HepG2 (cell line): ENCODE data around the gene TSPAN8. TPM values are rescaled to one million over a fixed set of nuclear protein-coding genes. Genes with fewer than 3 reads are reported as not detected.

Experiments used
- ATAC-seq: fragments of 200-7000 bp; cut with Tn5 transposase; 3 replicates; pipeline ENCODE4 v1.9.1; 2020; ENCODE audit warnings: mild to moderate bottlenecking, moderate library complexity
- BruUV-seq: library from RNA; stranded (reverse); fragments of 400-500 nt; replicated peaks from 2 replicates; lab custom pipeline; 2021; lab: Mats Ljungman, UMichigan
- CTCF ChIA-PET: fragments of 300-600 bp; formaldehyde crosslinking; extraction: SDS; loops from one replicate; lab custom pipeline; 2021; ENCODE audit warnings: low total read pairs, inconsistent platforms, low intra/inter-chr PET ratio; lab: Yijun Ruan, JAX
- POLR2A ChIA-PET: fragments of 350-600 bp; sonication (Branson Sonifier 250); formaldehyde crosslinking; loops from one replicate; lab custom pipeline; 2020; ENCODE audit warnings: antibody characterized with exemption, inconsistent platforms; lab: Yijun Ruan, JAX
- DNase-seq: peaks from one replicate; pipeline ENCODE4 v3.0.0-alpha.2; 2015; ENCODE audit warnings: low spot score
- FAIRE-seq: peaks from 3 replicates; lab custom pipeline; 2011; peaks lifted over from hg19 to GRCh38; lab: Jason Lieb, UNC
- H2AFZ ChIP-seq: one replicate; pipeline ENCODE4 v1.6.1; 2011; ENCODE audit warnings: low read length, inconsistent platforms
- H3K27ac ChIP-seq: fragments of 300-600 bp; 3 replicates; pipeline ENCODE4 v1.8.0; 2011; ENCODE audit warnings: mixed run types, mild to moderate bottlenecking, mixed read lengths, low read length, inconsistent platforms; ENCODE audit not compliant: insufficient read depth; ENCODE audit errors: extremely low read length
- H3K27me3 ChIP-seq, 2 experiments: fragments of 200-600 bp in 1 of 2; 2 replicates in 1 of 2; 3 replicates in 1 of 2; pipeline versions ENCODE4 v1.6.0 to v1.8.0; 2011; ENCODE audit warnings: low read length in 2 of 2, mild to moderate bottlenecking in 2 of 2, moderate library complexity in 2 of 2, inconsistent platforms in 1 of 2; ENCODE audit not compliant: insufficient read depth in 2 of 2, control insufficient read depth in 1 of 2
- H3K36me3 ChIP-seq, 2 experiments: fragments of 200-600 bp in 1 of 2; replicated peaks in 1 of 2; 2 replicates in 1 of 2; 3 replicates in 1 of 2; pipeline versions ENCODE4 v1.5.1 to v1.8.0; 2011; ENCODE audit warnings: low read length in 2 of 2, inconsistent platforms in 1 of 2; ENCODE audit not compliant: insufficient read depth in 2 of 2, control insufficient read depth in 1 of 2
- H3K4me1 ChIP-seq: 2 replicates; pipeline ENCODE4 v1.5.1; 2012; ENCODE audit warnings: low read length, inconsistent platforms; ENCODE audit not compliant: insufficient read depth
- H3K4me2 ChIP-seq: 2 replicates; pipeline ENCODE4 v1.6.0; 2011; ENCODE audit warnings: low read depth, low read length, inconsistent platforms
- H3K4me3 ChIP-seq, 3 experiments: fragments of 200-600 bp in 1 of 3; sonication (generic), shearing (Covaris generic) in 1 of 3; replicated peaks in 1 of 3; 2 replicates each; pipeline ENCODE4 v1.5.1; 2011 to 2016; ENCODE audit warnings: low read length in 3 of 3, inconsistent platforms in 2 of 3, low read depth in 2 of 3, mild to moderate bottlenecking in 2 of 3, control low read depth in 1 of 3, mixed read lengths in 1 of 3; ENCODE audit not compliant: insufficient read depth in 1 of 3
- H3K79me2 ChIP-seq: one replicate; pipeline ENCODE4 v1.6.1; 2011; ENCODE audit warnings: low read length, inconsistent platforms; ENCODE audit not compliant: insufficient read depth
- H3K9ac ChIP-seq: 2 replicates; pipeline ENCODE4 v1.6.0; 2011; ENCODE audit warnings: mild to moderate bottlenecking, low read depth, low read length, inconsistent platforms; ENCODE audit not compliant: insufficient read depth
- H3K9me3 ChIP-seq: 2 replicates; pipeline ENCODE4 v1.5.1; 2012; ENCODE audit warnings: mild to moderate bottlenecking, low read length
- H4K20me1 ChIP-seq: 2 replicates; pipeline ENCODE4 v1.6.0; 2011; ENCODE audit warnings: inconsistent platforms, mild to moderate bottlenecking, low read length, moderate library complexity; ENCODE audit not compliant: insufficient read depth
- CBX2 ChIP-seq, 2 experiments: fragments of 200-600 bp in 1 of 2; sonication (generic); formaldehyde crosslinking in 1 of 2; IDR thresholded peaks; 2 replicates each; pipeline versions ENCODE4 v1.7.0 to v1.8.1; 2018 to 2022; ENCODE audit warnings: low read depth in 2 of 2, low read length in 1 of 2, mild to moderate bottlenecking in 1 of 2, missing genetic modification reagents in 1 of 2
- DNMT1 ChIP-seq: sonication (generic); formaldehyde crosslinking; IDR thresholded peaks from 2 replicates; pipeline ENCODE4 v1.5.1; 2020; ENCODE audit warnings: mild to moderate bottlenecking, missing genetic modification reagents
- ELF3 ChIP-seq: IDR thresholded peaks from 2 replicates; pipeline ENCODE4 v1.6.1; 2016; ENCODE audit warnings: missing genetic modification reagents, missing compliant biosample characterization
- MED1 ChIP-seq: sonication (generic); formaldehyde crosslinking; IDR thresholded peaks from 2 replicates; pipeline ENCODE4 v1.4.0; 2020; ENCODE audit warnings: missing genetic modification reagents
- POLR2A ChIP-seq, 2 experiments: IDR thresholded peaks; 2 replicates each; pipeline ENCODE4 v1.6.1; 2011; ENCODE audit warnings: low read depth in 2 of 2, low read length in 2 of 2, mild to moderate bottlenecking in 1 of 2, moderate library complexity in 1 of 2; ENCODE audit not compliant: insufficient read depth in 1 of 2
- RCOR2 ChIP-seq: IDR thresholded peaks from 2 replicates; pipeline ENCODE4 v1.6.1; 2016; ENCODE audit warnings: missing biosample characterization, missing genetic modification reagents
- SATB2 ChIP-seq: sonication (generic); formaldehyde crosslinking; IDR thresholded peaks from 2 replicates; pipeline ENCODE4 v1.5.0; 2020; ENCODE audit warnings: missing genetic modification reagents
- SIN3B ChIP-seq: fragments of 150-350 bp; IDR thresholded peaks from 2 replicates; pipeline ENCODE4 v1.6.1; 2014; ENCODE audit warnings: low read length
- TCF7 ChIP-seq: sonication (generic); IDR thresholded peaks from 2 replicates; pipeline ENCODE4 v1.6.1; 2016; ENCODE audit warnings: antibody characterized with exemption, low read depth
- TMF1 ChIP-seq: sonication (generic); formaldehyde crosslinking; IDR thresholded peaks from 2 replicates; pipeline ENCODE4 v1.8.1; 2022; ENCODE audit warnings: low read depth, missing genetic modification reagents
- ZBTB38 ChIP-seq: sonication (generic); formaldehyde crosslinking; IDR thresholded peaks from 2 replicates; pipeline ENCODE4 v1.5.1; 2020; ENCODE audit warnings: mild to moderate bottlenecking, missing genetic modification reagents
- ZMYM4 ChIP-seq: sonication (generic); formaldehyde crosslinking; IDR thresholded peaks from 2 replicates; pipeline ENCODE4 v1.8.1; 2023; ENCODE audit warnings: mild to moderate bottlenecking, missing genetic modification reagents
- ZNF382 ChIP-seq: sonication (generic); formaldehyde crosslinking; IDR thresholded peaks from 2 replicates; pipeline ENCODE4 v1.5.0; 2020; ENCODE audit warnings: missing genetic modification reagents, mild to moderate bottlenecking, borderline replicate concordance
- ZNF510 ChIP-seq: sonication (generic); formaldehyde crosslinking; IDR thresholded peaks from 2 replicates; pipeline ENCODE4 v1.4.0; 2020; ENCODE audit warnings: low read depth, mild to moderate bottlenecking, missing genetic modification reagents
- WGBS: methylation state at CpG from one replicate; pipeline ENCODE4 v1.1.6; 2017; ENCODE audit warnings: low lambda C conversion rate; 5-methylcytosine and 5-hydroxymethylcytosine counted together
- in situ Hi-C: cut with HindIII; loops from 2 replicates; pipeline ENCODE4 v1.10.0; 2017; ENCODE audit warnings: low pct_unique_long_range_greater_than_20kb; ENCODE audit not compliant: extremely low pct_ligation_motif_present
- intact Hi-C: fragments of 100-400 bp; cut with micrococcal nuclease; formaldehyde crosslinking; loops from one replicate; pipeline ENCODE4 v1.10.0; 2022; ENCODE audit not compliant: unreplicated experiment
- polyA plus RNA-seq, 8 experiments: library from polyadenylated mRNA; depleted of rRNA in 3 of 8; stranded (reverse) in 7 of 8; unstranded in 1 of 8; fragments of >200 nt; fragmentation: Illumina TruSeq in 4 of 8; extraction: Trizol in 4 of 8; gene quantifications; 2 replicates each; pipeline versions ENCODE4 v1.2.1 to v1.2.3, GENCODE V29; 2011 to 2016; ENCODE audit warnings: low read depth in 4 of 8, missing spikeins in 1 of 8, mixed read lengths in 1 of 8; ENCODE audit not compliant: insufficient read depth in 1 of 8
- total RNA-seq, 5 experiments: library from RNA; depleted of rRNA; stranded (reverse); fragments of >200 nt; fragmentation: Illumina TruSeq; extraction: Trizol; gene quantifications; 2 replicates each; pipeline ENCODE4 v1.2.3, GENCODE V29; 2016; ENCODE audit warnings: low read depth in 1 of 5
- TF ChIP-seq, protein P1 (sequence below), 2 experiments: sonication (generic) in 1 of 2; formaldehyde crosslinking in 1 of 2; IDR thresholded peaks; 2 replicates each; pipeline versions ENCODE4 v1.4.0 to v1.6.1; 2016 to 2020; ENCODE audit warnings: borderline replicate concordance in 1 of 2, low read depth in 1 of 2, mild to moderate bottlenecking in 1 of 2, missing genetic modification reagents in 1 of 2
- TF ChIP-seq, protein P2 (sequence below): sonication (generic); formaldehyde crosslinking; IDR thresholded peaks from 2 replicates; pipeline ENCODE4 v1.8.1; 2023; ENCODE audit warnings: missing genetic modification reagents, mild to moderate bottlenecking, borderline replicate concordance
- TF ChIP-seq, protein P3 (sequence below): sonication (generic); formaldehyde crosslinking; IDR thresholded peaks from 2 replicates; pipeline ENCODE4 v1.5.1; 2020; ENCODE audit warnings: missing genetic modification reagents, mild to moderate bottlenecking, borderline replicate concordance

The TSPAN8 gene
- total and polyA plus RNA-seq, 2 of the 13 experiments (the other 11 are each of a cell fraction or from before 2014, with no cell fraction given): 3.4 to 3.9 TPM

DNA sequence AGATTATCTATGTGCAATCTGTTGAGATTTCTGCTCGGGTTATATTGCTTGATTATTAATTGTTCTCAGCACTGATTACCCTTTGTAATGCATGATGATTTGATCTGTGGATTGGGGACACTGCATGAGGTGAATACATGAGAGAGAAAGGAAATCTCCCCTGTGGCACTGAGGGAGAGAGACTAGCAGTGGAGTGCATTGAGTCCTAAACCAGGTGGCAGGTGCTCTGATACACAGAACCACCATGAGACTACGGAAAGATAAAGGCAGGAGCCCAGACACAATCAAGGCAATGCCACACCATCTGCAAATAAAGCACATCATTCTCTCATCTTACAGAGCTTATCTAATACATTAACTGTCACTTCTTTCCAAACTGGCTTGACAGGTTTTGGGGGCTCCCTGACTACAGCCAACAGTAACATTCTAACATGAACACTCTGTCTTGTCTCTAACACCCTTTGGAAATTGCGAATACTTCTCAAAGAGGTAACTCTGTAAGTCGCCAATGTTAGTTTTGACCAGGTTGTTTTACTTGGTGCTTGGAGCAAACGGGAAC is 37.6 kb upstream of the TSPAN8 start (continued):
- TF ChIP-seq, protein P1, sequence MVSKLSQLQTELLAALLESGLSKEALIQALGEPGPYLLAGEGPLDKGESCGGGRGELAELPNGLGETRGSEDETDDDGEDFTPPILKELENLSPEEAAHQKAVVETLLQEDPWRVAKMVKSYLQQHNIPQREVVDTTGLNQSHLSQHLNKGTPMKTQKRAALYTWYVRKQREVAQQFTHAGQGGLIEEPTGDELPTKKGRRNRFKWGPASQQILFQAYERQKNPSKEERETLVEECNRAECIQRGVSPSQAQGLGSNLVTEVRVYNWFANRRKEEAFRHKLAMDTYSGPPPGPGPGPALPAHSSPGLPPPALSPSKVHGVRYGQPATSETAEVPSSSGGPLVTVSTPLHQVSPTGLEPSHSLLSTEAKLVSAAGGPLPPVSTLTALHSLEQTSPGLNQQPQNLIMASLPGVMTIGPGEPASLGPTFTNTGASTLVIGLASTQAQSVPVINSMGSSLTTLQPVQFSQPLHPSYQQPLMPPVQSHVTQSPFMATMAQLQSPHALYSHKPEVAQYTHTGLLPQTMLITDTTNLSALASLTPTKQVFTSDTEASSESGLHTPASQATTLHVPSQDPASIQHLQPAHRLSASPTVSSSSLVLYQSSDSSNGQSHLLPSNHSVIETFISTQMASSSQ (IDR thresholded peaks at IDR 0.05; ENCODE audit: low read depth): no peak
- TF ChIP-seq, protein P1 (CRISPR knock-in tag; IDR thresholded peaks at IDR 0.05; ENCODE audit: borderline replicate concordance): no peak
- TF ChIP-seq TCF7: no peak
- TF ChIP-seq CBX2 (IDR thresholded peaks at IDR 0.05; ENCODE audit: low read depth, low read length): no peak
- no peak for TF ChIP-seq CBX2 (CRISPR knock-in tag; IDR thresholded peaks at IDR 0.05; ENCODE audit: low read depth)
- no peak for TF ChIP-seq RCOR2 (CRISPR knock-in tag)
- no peak for TF ChIP-seq ZNF382 (CRISPR knock-in tag)
- TF ChIP-seq SATB2: no peak
- no peak for TF ChIP-seq POLR2A (IDR thresholded peaks at IDR 0.05; ENCODE audit: insufficient read depth in 1 of 2, low read depth in 2 of 2, low read length in 2 of 2)
- no peak for TF ChIP-seq TMF1 (CRISPR knock-in tag)
- no peak for TF ChIP-seq ZNF510 (CRISPR knock-in tag)

DNA sequence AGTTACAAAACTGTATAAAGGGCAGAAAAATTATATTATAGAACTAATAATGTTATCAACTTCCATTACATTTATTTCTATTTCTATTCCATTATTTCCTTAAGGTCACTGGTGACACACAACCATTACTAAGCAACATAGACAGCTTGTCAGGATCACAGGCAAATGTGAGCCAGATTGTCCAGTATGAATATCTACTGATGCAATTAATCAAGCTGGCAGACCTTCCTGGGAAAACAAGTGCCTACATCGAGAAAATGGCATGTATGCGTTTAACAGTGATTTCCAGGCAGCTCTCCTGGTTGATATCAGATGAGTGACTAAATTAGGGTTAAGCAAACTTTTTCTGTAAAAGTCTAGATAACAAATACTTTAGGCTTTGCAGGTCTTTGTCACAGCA is 36.9 kb upstream of the TSPAN8 start:
- H3K4me1 ChIP-seq: peaks cover 8% of the 10 kb centered on the region
- no peak for ATAC-seq
- no peak overlapping the region for H3K27ac ChIP-seq
- TF ChIP-seq DNMT1 (CRISPR knock-in tag) (no peak), ZMYM4 (CRISPR knock-in tag) (no peak), ELF3 (CRISPR knock-in tag) (no peak), MED1 (CRISPR knock-in tag) (no peak), SIN3B (no peak), ZBTB38 (CRISPR knock-in tag) (no peak)
- TF ChIP-seq, protein P2, sequence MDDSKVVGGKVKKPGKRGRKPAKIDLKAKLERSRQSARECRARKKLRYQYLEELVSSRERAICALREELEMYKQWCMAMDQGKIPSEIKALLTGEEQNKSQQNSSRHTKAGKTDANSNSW (CRISPR knock-in tag): no peak
- TF ChIP-seq, protein P3, sequence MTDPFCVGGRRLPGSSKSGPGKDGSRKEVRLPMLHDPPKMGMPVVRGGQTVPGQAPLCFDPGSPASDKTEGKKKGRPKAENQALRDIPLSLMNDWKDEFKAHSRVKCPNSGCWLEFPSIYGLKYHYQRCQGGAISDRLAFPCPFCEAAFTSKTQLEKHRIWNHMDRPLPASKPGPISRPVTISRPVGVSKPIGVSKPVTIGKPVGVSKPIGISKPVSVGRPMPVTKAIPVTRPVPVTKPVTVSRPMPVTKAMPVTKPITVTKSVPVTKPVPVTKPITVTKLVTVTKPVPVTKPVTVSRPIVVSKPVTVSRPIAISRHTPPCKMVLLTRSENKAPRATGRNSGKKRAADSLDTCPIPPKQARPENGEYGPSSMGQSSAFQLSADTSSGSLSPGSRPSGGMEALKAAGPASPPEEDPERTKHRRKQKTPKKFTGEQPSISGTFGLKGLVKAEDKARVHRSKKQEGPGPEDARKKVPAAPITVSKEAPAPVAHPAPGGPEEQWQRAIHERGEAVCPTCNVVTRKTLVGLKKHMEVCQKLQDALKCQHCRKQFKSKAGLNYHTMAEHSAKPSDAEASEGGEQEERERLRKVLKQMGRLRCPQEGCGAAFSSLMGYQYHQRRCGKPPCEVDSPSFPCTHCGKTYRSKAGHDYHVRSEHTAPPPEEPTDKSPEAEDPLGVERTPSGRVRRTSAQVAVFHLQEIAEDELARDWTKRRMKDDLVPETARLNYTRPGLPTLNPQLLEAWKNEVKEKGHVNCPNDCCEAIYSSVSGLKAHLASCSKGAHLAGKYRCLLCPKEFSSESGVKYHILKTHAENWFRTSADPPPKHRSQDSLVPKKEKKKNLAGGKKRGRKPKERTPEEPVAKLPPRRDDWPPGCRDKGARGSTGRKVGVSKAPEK (CRISPR knock-in tag): no peak

More for the DNA sequence above, 36.9 kb upstream of the TSPAN8 start:
- no peak overlapping the region for H2AFZ ChIP-seq
- BruUV-seq: no TSS peak
- FAIRE-seq: no peak
- intact Hi-C loops (no loop called here), in situ Hi-C loops (no loop called here)
- H4K20me1 ChIP-seq: no peaks in the 10 kb centered on the region
- H3K79me2 ChIP-seq: no peaks in the 10 kb centered on the region
- H3K4me3 ChIP-seq: no peak overlapping the region
- 0 out of 5 replicates have a peak, but pooled peaks cover 0 to 3% of the 10 kb centered on the region in 2 experiments for H3K27me3 ChIP-seq
- ChIA-PET CTCF (no interaction called here), POLR2A (no interaction called here)
- H3K9ac ChIP-seq: no peak overlapping the region
- no peaks in the 10 kb centered on the region for H3K36me3 ChIP-seq
- DNase-seq: no peak
- no peak overlapping the region for H3K4me2 ChIP-seq
- WGBS: 17% methylated on average over 2 of the region's 2 CpGs
- no peaks in the 10 kb centered on the region for H3K9me3 ChIP-seq
